Liver (tissue), 9 donors: ENCODE results near the gene MUS81. TPM values are rescaled to one million over a fixed set of nuclear protein-coding genes. Genes with fewer than 3 reads are reported as not detected.

Experiments used
- DNase-seq: peaks from one replicate; pipeline ENCODE4 v3.0.0-alpha.2; 2017; ENCODE audit warnings: low spot score
- H3K27ac ChIP-seq, 2 donors: one replicate each; pipeline ENCODE4 v1.7.0; 2013; ENCODE audit warnings: inconsistent platforms in 2 of 2, low read length in 2 of 2, control low read depth in 1 of 2, low read depth in 1 of 2, mild to moderate bottlenecking in 1 of 2
- H3K27me3 ChIP-seq, 4 donors: one replicate each; pipeline versions ENCODE4 v1.6.1 to v1.7.0; 2013; ENCODE audit warnings: low read length in 3 of 4, inconsistent platforms in 1 of 4, mild to moderate bottlenecking in 1 of 4, moderate library complexity in 1 of 4; ENCODE audit not compliant: control insufficient read depth in 4 of 4, insufficient read depth in 4 of 4
- H3K36me3 ChIP-seq, 4 donors: one replicate each; pipeline versions ENCODE4 v1.6.1 to v1.7.0; 2013; ENCODE audit warnings: low read length in 3 of 4, mild to moderate bottlenecking in 3 of 4, low read depth in 1 of 4, moderate library complexity in 1 of 4; ENCODE audit not compliant: control insufficient read depth in 4 of 4, insufficient read depth in 3 of 4
- H3K4me1 ChIP-seq, 4 donors: one replicate each; pipeline versions ENCODE4 v1.6.1 to v1.7.0; 2013; ENCODE audit warnings: low read length in 3 of 4, mild to moderate bottlenecking in 3 of 4, moderate library complexity in 1 of 4; ENCODE audit not compliant: control insufficient read depth in 4 of 4, insufficient read depth in 4 of 4
- H3K4me3 ChIP-seq, 3 donors: one replicate each; pipeline versions ENCODE4 v1.6.1 to v1.7.0; 2013; ENCODE audit warnings: low read length in 3 of 3, control low read depth in 1 of 3, low read depth in 1 of 3, mild to moderate bottlenecking in 1 of 3
- H3K9ac ChIP-seq, 2 donors: one replicate each; pipeline ENCODE4 v1.7.0; 2013; ENCODE audit warnings: low read length in 2 of 2, mild to moderate bottlenecking in 2 of 2, moderate library complexity in 2 of 2, control low read depth in 1 of 2, low read depth in 1 of 2
- H3K9me3 ChIP-seq, 4 donors: one replicate each; pipeline versions ENCODE4 v1.6.1 to v1.7.0; 2013; ENCODE audit warnings: low read length in 3 of 4; ENCODE audit not compliant: control insufficient read depth in 4 of 4
- ATF3 ChIP-seq: IDR thresholded peaks from 2 replicates; pipeline ENCODE4 v1.6.1; 2016; ENCODE audit warnings: antibody characterized with exemption
- CTCF ChIP-seq: fragments of 150-350 bp; IDR thresholded peaks from 2 replicates; pipeline ENCODE4 v1.5.1; 2017; ENCODE audit warnings: improper control_type of control experiment, low read depth, low read length; ENCODE audit not compliant: missing input control
- EGR1 ChIP-seq, 2 donors: IDR thresholded peaks; 2 replicates each; pipeline ENCODE4 v1.6.1; 2016 to 2018; ENCODE audit warnings: antibody characterized with exemption in 2 of 2, low read depth in 2 of 2
- GABPA ChIP-seq, 2 donors: IDR thresholded peaks in 1 of 2; conservative IDR thresholded peaks in 1 of 2; 2 replicates each; pipeline ENCODE4 v1.6.1; 2016; ENCODE audit warnings: antibody characterized with exemption in 2 of 2, mild to moderate bottlenecking in 1 of 2, moderate library complexity in 1 of 2
- HNF4A ChIP-seq, 2 donors: conservative IDR thresholded peaks; 2 replicates each; pipeline ENCODE4 v1.6.1; 2016; ENCODE audit warnings: antibody characterized with exemption in 2 of 2, mild to moderate bottlenecking in 2 of 2
- JUND ChIP-seq, 2 donors: IDR thresholded peaks; 2 replicates each; pipeline ENCODE4 v1.6.1; 2016; ENCODE audit warnings: antibody characterized with exemption in 2 of 2
- NR2F2 ChIP-seq: IDR thresholded peaks from 2 replicates; pipeline ENCODE4 v1.6.1; 2016; ENCODE audit warnings: antibody characterized with exemption
- REST ChIP-seq: IDR thresholded peaks from 2 replicates; pipeline ENCODE4 v1.6.1; 2016; ENCODE audit warnings: antibody characterized with exemption, mild to moderate bottlenecking
- RXRA ChIP-seq, 2 donors: IDR thresholded peaks; 2 replicates each; pipeline ENCODE4 v1.6.1; 2017 to 2018; ENCODE audit warnings: antibody characterized with exemption in 2 of 2, mild to moderate bottlenecking in 1 of 2
- SP1 ChIP-seq: IDR thresholded peaks from 2 replicates; pipeline ENCODE4 v1.6.1; 2018; ENCODE audit warnings: antibody characterized with exemption, mild to moderate bottlenecking
- TAF1 ChIP-seq: conservative IDR thresholded peaks from 2 replicates; pipeline ENCODE4 v1.6.1; 2016; ENCODE audit warnings: antibody characterized with exemption, mild to moderate bottlenecking
- YY1 ChIP-seq: IDR thresholded peaks from 2 replicates; pipeline ENCODE4 v1.6.1; 2016; ENCODE audit warnings: antibody characterized with exemption, mild to moderate bottlenecking
- ZBTB33 ChIP-seq: IDR thresholded peaks from 2 replicates; pipeline ENCODE4 v1.6.1; 2016; ENCODE audit warnings: antibody characterized with exemption
- WGBS: extraction: QIAGEN DNeasy Blood & Tissue Kit; methylation state at CpG from one replicate; pipeline ENCODE4 v1.1.7; 2013; 5-methylcytosine and 5-hydroxymethylcytosine counted together
- polyA plus RNA-seq, 2 donors: library from polyadenylated mRNA; stranded (reverse) in 1 of 2; unstranded in 1 of 2; fragments of 200-250 nt in 1 of 2; fragments of >200 nt in 1 of 2; fragmentation: Nextera tagmentation in 1 of 2; extraction: Ambion mirVana in 1 of 2; gene quantifications; one replicate each; pipeline versions ENCODE4 v1.2.1 to v1.2.3, GENCODE V29; 2013 to 2015
- total RNA-seq, 2 donors: library from RNA; depleted of rRNA; stranded (reverse); fragments of >200 nt; gene quantifications; one replicate each; pipeline ENCODE4 v1.2.3, GENCODE V29; 2014
- donor health status: healthy.
- donor health status: healthy.
- donor health status: healthy.
- donor health status: healthy.
- donor health status: healthy.

MUS81 gene
- total and polyA plus RNA-seq, 4 donors = 11.0 to 24.7 (median 16.5) TPM

- H3K9me3 ChIP-seq = no peaks in the 10 kb centered on the region
- H3K27me3 ChIP-seq = no peaks in the 10 kb centered on the region
- peaks cover 2 to 12% (median 3%) of the 10 kb centered on the region in 4 donors for H3K36me3 ChIP-seq
- no peak overlapping the region for H3K27ac ChIP-seq
- no peak for TF ChIP-seq RXRA (IDR thresholded peaks at IDR 0.05)
- no peak for TF ChIP-seq ATF3
- no peak for TF ChIP-seq EGR1 (IDR thresholded peaks at IDR 0.05; ENCODE audit: low read depth in 2 of 2)
- TF ChIP-seq CTCF = no peak
- no peak for TF ChIP-seq ZBTB33
- no peak for TF ChIP-seq REST
- no peak for TF ChIP-seq YY1
- H3K9ac ChIP-seq = no peak overlapping the region
- H3K4me3 ChIP-seq = no peak overlapping the region
- no peak for DNase-seq
- H3K4me1 ChIP-seq = peaks cover 5 to 19% (median 9%) of the 10 kb centered on the region in 4 donors
- 94% methylated on average over 13 of the region's 13 CpGs for WGBS
These were observed 23.0 kb downstream of the MUS81 start for GRCh38 chr11:65883058-65883761.

- H3K4me3 ChIP-seq = no peak overlapping the region
- DNase-seq = no peak
- TF ChIP-seq EGR1 (IDR thresholded peaks at IDR 0.05; ENCODE audit: low read depth in 2 of 2) = no peak
- TF ChIP-seq ZBTB33 = no peak
- no peak for TF ChIP-seq HNF4A (conservative IDR thresholded peaks at IDR 0.05)
- TF ChIP-seq SP1 = no peak
- TF ChIP-seq RXRA (IDR thresholded peaks at IDR 0.05) = no peak
- TF ChIP-seq YY1 = no peak
- TF ChIP-seq GABPA (IDR thresholded peaks at IDR 0.05 in 1 of 2, conservative IDR thresholded peaks at IDR 0.05 in 1 of 2) = no peak
- no peak for TF ChIP-seq CTCF
- TF ChIP-seq JUND (IDR thresholded peaks at IDR 0.05) = no peak
- no peak for TF ChIP-seq TAF1
- TF ChIP-seq ATF3 = no peak
- TF ChIP-seq NR2F2 = no peak
- no peaks in the 10 kb centered on the region for H3K9me3 ChIP-seq
- no peak overlapping the region for H3K27ac ChIP-seq
- WGBS = 87% methylated on average over 28 of the region's 28 CpGs
- peaks cover 5 to 25% (median 12%) of the 10 kb centered on the region in 4 donors for H3K4me1 ChIP-seq
- no peak overlapping the region for H3K9ac ChIP-seq
- H3K27me3 ChIP-seq = no peaks in the 10 kb centered on the region
- peaks cover 2 to 12% (median 3%) of the 10 kb centered on the region in 4 donors for H3K36me3 ChIP-seq
These were observed 23.8 kb downstream of the MUS81 start for GRCh38 chr11:65883786-65884715.
